Measurements from ENCODE around the gene ANK2.

GRCh38 chr4:113356453-113356852 is 307.0 kb downstream of the ANK2 start:
- TF ChIP-seq ELF1 (IDR thresholded peaks at IDR 0.05; ENCODE audit: borderline replicate concordance, low read depth) (no peak), SP1 (IDR thresholded peaks at IDR 0.05; ENCODE audit: low read depth) (no peak), CTCF (IDR thresholded peaks at IDR 0.05 in 2 of 3, conservative IDR thresholded peaks at IDR 0.05 in 1 of 3; ENCODE audit: borderline replicate concordance in 1 of 3, insufficient read depth in 1 of 3, low read depth in 2 of 3, low read length in 2 of 3) (no peak), POLR2A (IDR thresholded peaks at IDR 0.05; ENCODE audit: borderline replicate concordance, extremely low read depth, insufficient read depth, insufficient read length) (no peak), POLR2AphosphoS5 (IDR thresholded peaks at IDR 0.05; ENCODE audit: low read depth, low read length) (no peak), EZH2 (IDR thresholded peaks at IDR 0.05) (no peak), REST (IDR thresholded peaks at IDR 0.05; ENCODE audit: low read depth) (no peak), JUND (IDR thresholded peaks at IDR 0.05) (no peak)
